Astrocyte of the cerebellum (primary cell): ENCODE results near the gene UNC5CL.
"Not testable (repeated sequence)": the region's sequence is repeated elsewhere in the genome, so short reads cannot be mapped to it uniquely, and the experiment has no call there.

Experiments
- DNase-seq: peaks from one replicate; pipeline ENCODE4 v3.0.0-alpha.2; 2011; ENCODE audit warnings: low read depth
- H3K4me3 ChIP-seq: 2 replicates; pipeline ENCODE4 v1.5.1; 2011; ENCODE audit warnings: mild to moderate bottlenecking, low read depth, low read length, moderate library complexity
- in situ Hi-C: cut with HindIII; loops from 2 replicates; pipeline ENCODE4 v1.10.0; 2017; ENCODE audit warnings: low sequenced_read_pairs
- TF ChIP-seq, protein P1 (sequence below): IDR thresholded peaks from 2 replicates; pipeline ENCODE4 v1.5.1; 2012; ENCODE audit warnings: low read length, low read depth, moderate library complexity, mild to moderate bottlenecking; ENCODE audit errors: missing control alignments

The UNC5CL gene

DNA sequence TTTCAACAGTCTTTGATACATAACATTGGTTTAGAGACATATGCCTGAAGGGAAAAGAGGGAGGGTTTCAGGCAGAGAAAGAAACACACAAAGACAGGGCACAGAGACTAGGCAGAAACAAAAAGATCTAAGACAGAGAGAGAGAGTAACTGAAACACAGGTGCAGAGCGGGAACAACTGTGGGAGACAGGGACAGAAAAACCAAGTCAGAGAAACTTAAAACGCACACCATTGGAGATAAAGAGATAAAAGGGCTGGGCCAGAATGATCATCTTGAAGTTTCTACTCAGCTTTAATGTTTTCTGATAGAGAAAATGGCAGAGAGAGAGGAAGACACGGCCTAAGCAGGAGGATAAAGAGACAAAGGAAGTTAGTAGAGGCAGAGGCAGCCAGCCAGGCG, 11.8 kb downstream of the UNC5CL start:
- TF ChIP-seq, protein P1, sequence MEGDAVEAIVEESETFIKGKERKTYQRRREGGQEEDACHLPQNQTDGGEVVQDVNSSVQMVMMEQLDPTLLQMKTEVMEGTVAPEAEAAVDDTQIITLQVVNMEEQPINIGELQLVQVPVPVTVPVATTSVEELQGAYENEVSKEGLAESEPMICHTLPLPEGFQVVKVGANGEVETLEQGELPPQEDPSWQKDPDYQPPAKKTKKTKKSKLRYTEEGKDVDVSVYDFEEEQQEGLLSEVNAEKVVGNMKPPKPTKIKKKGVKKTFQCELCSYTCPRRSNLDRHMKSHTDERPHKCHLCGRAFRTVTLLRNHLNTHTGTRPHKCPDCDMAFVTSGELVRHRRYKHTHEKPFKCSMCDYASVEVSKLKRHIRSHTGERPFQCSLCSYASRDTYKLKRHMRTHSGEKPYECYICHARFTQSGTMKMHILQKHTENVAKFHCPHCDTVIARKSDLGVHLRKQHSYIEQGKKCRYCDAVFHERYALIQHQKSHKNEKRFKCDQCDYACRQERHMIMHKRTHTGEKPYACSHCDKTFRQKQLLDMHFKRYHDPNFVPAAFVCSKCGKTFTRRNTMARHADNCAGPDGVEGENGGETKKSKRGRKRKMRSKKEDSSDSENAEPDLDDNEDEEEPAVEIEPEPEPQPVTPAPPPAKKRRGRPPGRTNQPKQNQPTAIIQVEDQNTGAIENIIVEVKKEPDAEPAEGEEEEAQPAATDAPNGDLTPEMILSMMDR, result no peak

GRCh38 chr6:41025966-41026530, 13.0 kb downstream of the UNC5CL start:
- H3K4me3 ChIP-seq, result no peak overlapping the region
- in situ Hi-C loops, result no loop called here
- no peak for DNase-seq
- TF ChIP-seq, protein P1, result no peak

More for the DNA sequence above, 11.8 kb downstream of the UNC5CL start:
- H3K4me3 ChIP-seq, result peak overlapping the region; percentile 33
- in situ Hi-C loops, result no loop called here
- DNase-seq, result no peak

- TF ChIP-seq, protein P1, result no peak
- in situ Hi-C loops, result no loop called here
- H3K4me3 ChIP-seq, result no peak overlapping the region
- DNase-seq, result no peak
These were observed 15.9 kb downstream of the UNC5CL start for GRCh38 chr6:41023114-41023513.

- no peak for DNase-seq
- in situ Hi-C loops, result no loop called here
- H3K4me3 ChIP-seq, result no peak overlapping the region
- TF ChIP-seq, protein P1, result no peak
These were observed 16.7 kb downstream of the UNC5CL start for GRCh38 chr6:41022294-41022693.

- peak; percentile 48 for DNase-seq
- TF ChIP-seq, protein P1, result peak; percentile 54
- in situ Hi-C loops, result no loop called here
- no peak overlapping the region for H3K4me3 ChIP-seq
These were observed 17.2 kb downstream of the UNC5CL start for GRCh38 chr6:41021832-41022231.

- no peak overlapping the region for H3K4me3 ChIP-seq
- DNase-seq, result no peak
- in situ Hi-C loops, result no loop called here
- TF ChIP-seq, protein P1, result no peak
These were observed 21.4 kb downstream of the UNC5CL start for GRCh38 chr6:41017663-41018062.

GRCh38 chr6:41015860-41016259, 23.2 kb downstream of the UNC5CL start:
- DNase-seq, in situ Hi-C loops, H3K4me3 ChIP-seq: not testable (repeated sequence)
